Measurements from ENCODE around the gene ERC2. TPM values are rescaled to one million over a fixed set of nuclear protein-coding genes. Genes with fewer than 3 reads are reported as not detected.

The ERC2 gene
- total RNA-seq, 2 donors from 2014 or later = 16.1 to 22.8 TPM

- H3K9me3 ChIP-seq (ENCODE audit: control insufficient read depth, low read length) = no peaks in the 10 kb centered on the region
- no peak overlapping the region for H3K4me3 Mint-ChIP-seq
- H3K9me3 Mint-ChIP-seq = no peaks in the 10 kb centered on the region
- DNase-seq = no peak
- TF ChIP-seq, protein P1, sequence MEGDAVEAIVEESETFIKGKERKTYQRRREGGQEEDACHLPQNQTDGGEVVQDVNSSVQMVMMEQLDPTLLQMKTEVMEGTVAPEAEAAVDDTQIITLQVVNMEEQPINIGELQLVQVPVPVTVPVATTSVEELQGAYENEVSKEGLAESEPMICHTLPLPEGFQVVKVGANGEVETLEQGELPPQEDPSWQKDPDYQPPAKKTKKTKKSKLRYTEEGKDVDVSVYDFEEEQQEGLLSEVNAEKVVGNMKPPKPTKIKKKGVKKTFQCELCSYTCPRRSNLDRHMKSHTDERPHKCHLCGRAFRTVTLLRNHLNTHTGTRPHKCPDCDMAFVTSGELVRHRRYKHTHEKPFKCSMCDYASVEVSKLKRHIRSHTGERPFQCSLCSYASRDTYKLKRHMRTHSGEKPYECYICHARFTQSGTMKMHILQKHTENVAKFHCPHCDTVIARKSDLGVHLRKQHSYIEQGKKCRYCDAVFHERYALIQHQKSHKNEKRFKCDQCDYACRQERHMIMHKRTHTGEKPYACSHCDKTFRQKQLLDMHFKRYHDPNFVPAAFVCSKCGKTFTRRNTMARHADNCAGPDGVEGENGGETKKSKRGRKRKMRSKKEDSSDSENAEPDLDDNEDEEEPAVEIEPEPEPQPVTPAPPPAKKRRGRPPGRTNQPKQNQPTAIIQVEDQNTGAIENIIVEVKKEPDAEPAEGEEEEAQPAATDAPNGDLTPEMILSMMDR (conservative IDR thresholded peaks at IDR 0.05) = no peak
- no peaks in the 10 kb centered on the region for H3K27me3 ChIP-seq (ENCODE audit: control insufficient read depth, insufficient read depth, low read length, poor library complexity, severe bottlenecking)
- peaks cover 7% of the 10 kb centered on the region for H3K4me1 ChIP-seq (ENCODE audit: control insufficient read depth, insufficient read depth, low read length)
- H3K27me3 Mint-ChIP-seq (ENCODE audit: insufficient read depth) = peaks cover 4% of the 10 kb centered on the region
- H3K27ac Mint-ChIP-seq = no peak overlapping the region
- H3K9ac ChIP-seq (ENCODE audit: extremely low read depth, low read length, poor library complexity, severe bottlenecking) = no peak overlapping the region
- peaks cover 32% of the 10 kb centered on the region for H3K4me1 Mint-ChIP-seq
- no peaks in the 10 kb centered on the region for H3K36me3 Mint-ChIP-seq (ENCODE audit: low read depth)
- no peak overlapping the region for H3K4me3 ChIP-seq (ENCODE audit: low read length)
- H3K27ac ChIP-seq (ENCODE audit: low read depth, low read length) = no peak overlapping the region
- WGBS, 2 experiments (ENCODE audit: insufficient coverage in 1 of 2, insufficient read length in 1 of 2) = 84 to 86% methylated on average over 1 to 3 of the region's 3 CpGs
- no peaks in the 10 kb centered on the region for H3K36me3 ChIP-seq (ENCODE audit: control insufficient read depth, insufficient read depth, low read length)
Measured at GRCh38 chr3:55621026-55621422, 847.2 kb downstream of the ERC2 start.

DNA sequence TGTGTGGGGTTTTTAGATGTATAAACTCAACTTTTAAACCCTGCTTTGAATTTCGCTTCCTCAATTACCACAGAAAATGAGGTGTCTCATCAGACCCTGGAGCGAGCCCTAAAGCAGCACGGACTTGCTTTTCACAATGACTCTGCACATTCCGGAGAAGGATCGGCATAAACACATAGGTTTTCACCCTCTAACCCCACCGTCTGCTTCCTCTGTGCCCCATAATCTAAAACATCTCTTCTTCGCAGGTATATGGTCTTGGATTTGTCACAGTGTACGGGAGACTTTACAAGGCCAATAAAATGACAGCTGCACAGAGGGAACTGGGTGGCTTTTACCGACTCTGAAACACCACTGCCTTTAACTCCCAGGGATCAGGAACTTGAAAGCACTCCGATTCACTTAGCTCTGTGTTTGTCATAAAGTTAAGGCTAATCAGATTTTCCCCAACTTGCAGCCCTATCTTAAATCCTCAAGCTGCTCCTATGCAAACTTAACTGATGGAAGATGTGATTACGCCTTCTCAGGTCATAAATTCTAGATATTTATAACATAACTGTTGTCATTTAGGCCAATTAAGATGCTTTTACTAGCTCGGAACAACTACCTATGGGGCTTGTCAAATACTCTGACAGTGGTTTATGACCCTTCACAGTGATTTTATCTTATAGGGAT, 847.8 kb downstream of the ERC2 start:
- Mint-ChIP-seq H3K27ac (peak overlapping the region; percentile 88), H3K4me1 (peaks cover 36% of the 10 kb centered on the region), H3K4me3 (no peak overlapping the region), H3K36me3 (ENCODE audit: low read depth) (no peaks in the 10 kb centered on the region), H3K9me3 (no peaks in the 10 kb centered on the region), H3K27me3 (ENCODE audit: insufficient read depth) (peaks cover 4% of the 10 kb centered on the region)
- Histone ChIP-seq H3K27me3 (ENCODE audit: control insufficient read depth, insufficient read depth, low read length, poor library complexity, severe bottlenecking) (no peaks in the 10 kb centered on the region), H3K9ac (ENCODE audit: extremely low read depth, low read length, poor library complexity, severe bottlenecking) (peak overlapping the region; percentile 38), H3K27ac (ENCODE audit: low read depth, low read length) (no peak overlapping the region), H3K36me3 (ENCODE audit: control insufficient read depth, insufficient read depth, low read length) (no peaks in the 10 kb centered on the region), H3K4me1 (ENCODE audit: control insufficient read depth, insufficient read depth, low read length) (peaks cover 7% of the 10 kb centered on the region), H3K9me3 (ENCODE audit: control insufficient read depth, low read length) (no peaks in the 10 kb centered on the region), H3K4me3 (ENCODE audit: low read length) (no peak overlapping the region)
- DNase-seq = peak; percentile 62
- WGBS, 2 experiments (ENCODE audit: insufficient coverage in 1 of 2, insufficient read length in 1 of 2) = 76 to 81% methylated on average over 9 to 12 of the region's 12 CpGs
- TF ChIP-seq, protein P1 (conservative IDR thresholded peaks at IDR 0.05) = no peak

DNA sequence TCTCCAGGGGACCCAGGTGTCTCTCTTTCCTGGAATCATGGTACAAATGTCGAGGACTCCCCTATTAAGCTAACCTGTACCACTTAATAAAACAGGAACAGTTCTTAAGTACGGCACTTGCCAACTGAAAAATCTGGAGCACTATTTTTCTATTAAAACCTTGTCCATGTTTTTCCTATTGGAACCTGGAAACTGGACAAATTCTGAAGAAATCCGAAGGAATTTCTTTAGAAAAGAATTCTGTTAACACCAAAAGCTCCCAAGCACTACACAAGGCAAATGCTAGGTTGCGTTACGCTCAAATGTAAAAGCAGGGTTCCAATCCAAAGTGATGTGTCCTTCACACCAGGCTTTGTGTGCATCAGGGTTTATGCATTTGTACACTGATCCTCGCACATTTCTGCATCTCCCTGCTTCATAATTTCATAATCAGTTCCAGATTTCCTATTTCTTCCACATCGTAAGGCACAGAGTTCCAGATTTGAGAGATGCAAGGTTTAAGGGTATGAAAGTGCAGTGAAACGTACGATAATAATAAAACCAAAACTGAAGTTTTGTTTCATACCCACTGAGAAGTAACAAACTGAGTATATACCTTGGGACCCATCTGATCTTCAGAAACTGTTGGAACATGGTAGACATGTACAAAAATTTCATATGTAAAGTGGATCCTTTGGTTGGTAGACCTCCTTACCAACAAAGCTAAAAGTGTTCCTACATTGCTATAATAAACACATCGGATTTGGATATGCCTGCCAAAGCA, 849.0 kb downstream of the ERC2 start:
- Mint-ChIP-seq H3K9me3 (no peaks in the 10 kb centered on the region), H3K4me1 (peaks cover 44% of the 10 kb centered on the region), H3K27ac (no peak overlapping the region), H3K4me3 (no peak overlapping the region), H3K36me3 (ENCODE audit: low read depth) (no peaks in the 10 kb centered on the region), H3K27me3 (ENCODE audit: insufficient read depth) (peaks cover 4% of the 10 kb centered on the region)
- DNase-seq = no peak
- Histone ChIP-seq H3K9ac (ENCODE audit: extremely low read depth, low read length, poor library complexity, severe bottlenecking) (no peak overlapping the region), H3K4me3 (ENCODE audit: low read length) (no peak overlapping the region), H3K9me3 (ENCODE audit: control insufficient read depth, low read length) (no peaks in the 10 kb centered on the region), H3K36me3 (ENCODE audit: control insufficient read depth, insufficient read depth, low read length) (no peaks in the 10 kb centered on the region), H3K27me3 (ENCODE audit: control insufficient read depth, insufficient read depth, low read length, poor library complexity, severe bottlenecking) (no peaks in the 10 kb centered on the region), H3K27ac (ENCODE audit: low read depth, low read length) (no peak overlapping the region), H3K4me1 (ENCODE audit: control insufficient read depth, insufficient read depth, low read length) (peaks cover 7% of the 10 kb centered on the region)
- TF ChIP-seq, protein P1 (conservative IDR thresholded peaks at IDR 0.05) = no peak
- 87 to 92% methylated on average over 6 to 10 of the region's 10 CpGs for WGBS, 2 experiments (ENCODE audit: insufficient coverage in 1 of 2, insufficient read length in 1 of 2)
